Epithelial cell of esophagus (primary cell): ENCODE measurements around the gene PXDN.

Experiments
- DNase-seq: peaks from one replicate; pipeline ENCODE4 v3.0.0; 2010; ENCODE audit warnings: low read depth
- H3K4me3 ChIP-seq: 2 replicates; pipeline ENCODE4 v1.5.1; 2011; ENCODE audit warnings: mild to moderate bottlenecking, low read length, control low read depth
- CTCF ChIP-seq: IDR thresholded peaks from 2 replicates; pipeline ENCODE4 v1.5.1; 2011; ENCODE audit warnings: low read depth, mild to moderate bottlenecking, low read length, control low read depth, inconsistent platforms; ENCODE audit not compliant: insufficient read depth; ENCODE audit errors: missing control alignments

PXDN gene

GRCh38 chr2:1600191-1601066, 143.9 kb downstream of the PXDN start:
- no peak for TF ChIP-seq CTCF
- no peak overlapping the region for H3K4me3 ChIP-seq
- DNase-seq: no peak

- no peak overlapping the region for H3K4me3 ChIP-seq
- TF ChIP-seq CTCF: no peak
- DNase-seq: no peak
Measured at GRCh38 chr2:1599301-1600085, 144.8 kb downstream of the PXDN start.

- no peak for TF ChIP-seq CTCF
- no peak for DNase-seq
- no peak overlapping the region for H3K4me3 ChIP-seq
Measured at GRCh38 chr2:1598800-1599199, 145.5 kb downstream of the PXDN start.

GRCh38 chr2:1598041-1598710, 146.1 kb downstream of the PXDN start:
- TF ChIP-seq CTCF: no peak
- DNase-seq: no peak
- no peak overlapping the region for H3K4me3 ChIP-seq

GRCh38 chr2:1595274-1595673, 149.0 kb downstream of the PXDN start:
- TF ChIP-seq CTCF: no peak
- H3K4me3 ChIP-seq: no peak overlapping the region
- DNase-seq: no peak

- TF ChIP-seq CTCF: no peak
- no peak overlapping the region for H3K4me3 ChIP-seq
Measured at GRCh38 chr2:1594373-1595171, 149.7 kb downstream of the PXDN start.

More at GRCh38 chr2:1594373-1595171, 149.7 kb downstream of the PXDN start:
- DNase-seq: no peak
